ENCODE results near the gene NEUROD2.
A peak's percentile ranks its signal among the peaks of the same experiment; 100 is the strongest.

Gene NEUROD2

DNA sequence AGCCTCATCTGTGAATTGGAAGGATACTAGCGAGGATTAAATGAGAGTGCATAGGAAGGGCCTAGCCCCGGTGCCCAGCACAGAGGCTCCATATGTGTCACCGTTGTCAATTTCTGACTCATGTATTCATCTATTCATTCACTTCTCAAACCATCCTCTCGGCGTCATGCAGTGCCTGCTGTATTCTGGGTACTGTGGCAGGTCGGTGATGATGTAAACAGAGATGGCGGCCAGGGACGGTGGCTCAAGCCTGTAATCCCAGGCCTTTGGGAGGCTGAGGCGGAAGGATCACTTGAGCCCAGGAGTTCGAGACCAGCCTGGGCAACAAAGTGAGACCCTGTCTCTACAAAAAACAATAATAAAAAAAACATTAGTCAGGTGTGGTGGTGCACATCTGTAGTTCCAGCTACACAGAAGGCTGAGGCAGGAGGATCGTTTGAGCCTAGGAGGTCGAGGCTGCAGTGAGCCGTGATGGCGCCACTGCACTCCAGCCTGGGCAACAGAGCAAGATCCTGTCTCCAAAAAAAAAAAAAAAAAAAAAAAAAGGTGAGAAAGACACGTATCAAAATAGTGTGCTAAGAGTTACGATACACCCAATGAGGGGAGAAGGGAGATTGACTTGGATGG, 14.8 kb upstream of the NEUROD2 start:
- H3K4me2 ChIP-seq (ENCODE audit: low read length): peak overlapping the region; percentile 78
- no peaks in the 10 kb centered on the region for H3K9me3 ChIP-seq (ENCODE audit: control insufficient read depth, insufficient read depth, low read length)
- peaks cover 9% of the 10 kb centered on the region; the same call in 1 of the 2 replicates for H3F3A ChIP-seq (ENCODE audit: control insufficient read depth, insufficient read depth)
- H3K4me1 ChIP-seq (ENCODE audit: control insufficient read depth, low read length): peaks cover 34% of the 10 kb centered on the region
- H3K9me2 ChIP-seq (replicated peaks; ENCODE audit: control insufficient read depth, low read length): no peaks in the 10 kb centered on the region
- no peaks in the 10 kb centered on the region for H3K36me3 ChIP-seq (ENCODE audit: control insufficient read depth, low read length)
- H3K27ac ChIP-seq (ENCODE audit: low read depth, low read length): no peak overlapping the region; the same call in 1 of the 2 replicates
- no peaks in the 10 kb centered on the region for H3K79me2 ChIP-seq (ENCODE audit: control insufficient read depth, low read length)
- TF ChIP-seq, protein P1, sequence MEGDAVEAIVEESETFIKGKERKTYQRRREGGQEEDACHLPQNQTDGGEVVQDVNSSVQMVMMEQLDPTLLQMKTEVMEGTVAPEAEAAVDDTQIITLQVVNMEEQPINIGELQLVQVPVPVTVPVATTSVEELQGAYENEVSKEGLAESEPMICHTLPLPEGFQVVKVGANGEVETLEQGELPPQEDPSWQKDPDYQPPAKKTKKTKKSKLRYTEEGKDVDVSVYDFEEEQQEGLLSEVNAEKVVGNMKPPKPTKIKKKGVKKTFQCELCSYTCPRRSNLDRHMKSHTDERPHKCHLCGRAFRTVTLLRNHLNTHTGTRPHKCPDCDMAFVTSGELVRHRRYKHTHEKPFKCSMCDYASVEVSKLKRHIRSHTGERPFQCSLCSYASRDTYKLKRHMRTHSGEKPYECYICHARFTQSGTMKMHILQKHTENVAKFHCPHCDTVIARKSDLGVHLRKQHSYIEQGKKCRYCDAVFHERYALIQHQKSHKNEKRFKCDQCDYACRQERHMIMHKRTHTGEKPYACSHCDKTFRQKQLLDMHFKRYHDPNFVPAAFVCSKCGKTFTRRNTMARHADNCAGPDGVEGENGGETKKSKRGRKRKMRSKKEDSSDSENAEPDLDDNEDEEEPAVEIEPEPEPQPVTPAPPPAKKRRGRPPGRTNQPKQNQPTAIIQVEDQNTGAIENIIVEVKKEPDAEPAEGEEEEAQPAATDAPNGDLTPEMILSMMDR (IDR thresholded peaks at IDR 0.05; ENCODE audit: low read depth, low read length, poor library complexity, severe bottlenecking): no peak
- TF ChIP-seq EZH2phosphoT487 (IDR thresholded peaks at IDR 0.05; ENCODE audit: borderline replicate concordance, low read length): no peak
- peaks cover 21% of the 10 kb centered on the region for H3K27me3 ChIP-seq (ENCODE audit: control insufficient read depth, low read length)
- peak overlapping the region; percentile 57 for H3K4me3 ChIP-seq (ENCODE audit: low read length)
- no peaks in the 10 kb centered on the region for H4K20me1 ChIP-seq (ENCODE audit: control insufficient read depth, insufficient read depth, low read depth, low read length)

DNA sequence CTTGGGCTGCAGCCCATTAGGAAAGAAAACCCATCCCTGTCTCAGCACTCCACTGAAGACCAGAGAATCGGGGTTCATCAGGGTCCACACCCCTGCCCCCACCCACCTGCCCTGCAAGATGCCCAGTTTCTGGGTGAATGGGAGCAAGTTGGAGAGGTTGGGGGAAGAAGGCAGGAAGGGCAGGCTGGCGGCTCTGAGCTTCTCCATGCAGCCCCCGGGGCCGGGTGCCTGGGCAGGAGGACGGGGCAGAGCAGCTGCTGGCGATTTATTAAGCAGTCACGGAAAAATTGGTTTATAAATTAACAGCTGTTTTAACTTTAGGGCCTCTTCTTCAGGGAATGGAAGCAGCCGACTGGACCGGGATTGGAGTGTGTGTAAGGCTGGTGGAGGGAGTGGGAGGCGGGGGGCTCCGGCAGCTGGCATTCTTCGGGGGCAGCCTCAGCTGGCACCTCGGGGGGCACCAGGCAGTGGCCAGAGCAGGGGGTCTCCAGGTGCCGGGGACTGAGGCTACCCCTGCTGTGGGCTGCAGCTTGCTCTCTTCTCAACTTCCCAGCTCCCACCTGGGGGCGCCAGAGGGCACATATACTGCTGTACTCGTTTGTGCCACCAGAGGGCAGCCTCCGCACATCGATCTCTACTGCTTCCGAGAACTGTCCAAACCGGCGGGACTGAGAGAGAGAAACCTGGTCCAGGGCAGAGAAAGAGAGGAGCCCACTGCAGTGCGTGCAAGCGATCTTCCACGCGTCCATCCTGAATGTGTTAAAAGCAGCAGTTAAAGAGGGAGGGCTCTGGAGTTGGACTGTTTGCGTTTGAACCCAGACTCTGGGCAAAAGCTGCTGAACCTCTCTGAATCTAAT, 14.0 kb upstream of the NEUROD2 start:
- no peaks in the 10 kb centered on the region for H3K9me3 ChIP-seq (ENCODE audit: control insufficient read depth, insufficient read depth, low read length)
- peak overlapping the region; percentile 57 for H3K4me3 ChIP-seq (ENCODE audit: low read length)
- H3K27me3 ChIP-seq (ENCODE audit: control insufficient read depth, low read length): peaks cover 18% of the 10 kb centered on the region

DNA sequence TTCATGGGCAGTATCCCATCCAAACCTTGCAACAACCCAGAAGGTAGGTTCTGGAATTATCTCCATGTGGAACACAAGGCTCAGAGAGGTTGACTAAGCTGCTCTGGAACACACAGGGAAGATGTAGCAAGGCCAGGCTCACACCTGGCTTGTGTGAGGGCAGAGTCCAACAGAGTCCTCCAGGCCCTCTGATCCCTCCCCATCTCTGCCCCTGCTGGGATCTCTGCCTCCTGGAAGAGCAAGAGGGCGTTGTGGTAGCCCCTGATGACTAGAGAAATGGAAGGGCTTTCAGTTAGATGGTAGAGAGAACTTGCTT, 12.0 kb upstream of the NEUROD2 start:
- Histone ChIP-seq H3K4me2 (ENCODE audit: low read length) (no peak overlapping the region), H3F3A (ENCODE audit: control insufficient read depth, insufficient read depth) (peaks cover 15% of the 10 kb centered on the region), H4K20me1 (ENCODE audit: control insufficient read depth, insufficient read depth, low read depth, low read length) (no peaks in the 10 kb centered on the region), H3K79me2 (ENCODE audit: control insufficient read depth, low read length) (no peaks in the 10 kb centered on the region), H3K27me3 (ENCODE audit: control insufficient read depth, low read length) (0 out of 2 replicates have a peak, but pooled peaks cover 5% of the 10 kb centered on the region), H3K27ac (ENCODE audit: low read depth, low read length) (no peak overlapping the region), H3K4me1 (ENCODE audit: control insufficient read depth, low read length) (peaks cover 40% of the 10 kb centered on the region), H3K4me3 (ENCODE audit: low read length) (no peak overlapping the region), H3K36me3 (ENCODE audit: control insufficient read depth, low read length) (no peaks in the 10 kb centered on the region), H3K9me2 (replicated peaks; ENCODE audit: control insufficient read depth, low read length) (no peaks in the 10 kb centered on the region), H3K9me3 (ENCODE audit: control insufficient read depth, insufficient read depth, low read length) (no peaks in the 10 kb centered on the region)
- TF ChIP-seq, protein P1 (IDR thresholded peaks at IDR 0.05; ENCODE audit: low read depth, low read length, poor library complexity, severe bottlenecking): no peak
- TF ChIP-seq EZH2phosphoT487 (IDR thresholded peaks at IDR 0.05; ENCODE audit: borderline replicate concordance, low read length): no peak

More for the DNA sequence above, 14.0 kb upstream of the NEUROD2 start:
- Histone ChIP-seq H3K27ac (ENCODE audit: low read depth, low read length) (no peak overlapping the region; the same call in 1 of the 2 replicates), H3K4me1 (ENCODE audit: control insufficient read depth, low read length) (peaks cover 40% of the 10 kb centered on the region), H3K36me3 (ENCODE audit: control insufficient read depth, low read length) (no peaks in the 10 kb centered on the region), H4K20me1 (ENCODE audit: control insufficient read depth, insufficient read depth, low read depth, low read length) (no peaks in the 10 kb centered on the region), H3K79me2 (ENCODE audit: control insufficient read depth, low read length) (no peaks in the 10 kb centered on the region), H3F3A (ENCODE audit: control insufficient read depth, insufficient read depth) (peaks cover 11% of the 10 kb centered on the region), H3K4me2 (ENCODE audit: low read length) (peak overlapping the region; percentile 78), H3K9me2 (replicated peaks; ENCODE audit: control insufficient read depth, low read length) (no peaks in the 10 kb centered on the region)
- TF ChIP-seq EZH2phosphoT487 (IDR thresholded peaks at IDR 0.05; ENCODE audit: borderline replicate concordance, low read length): no peak; the same call in 1 of the 2 replicates
- TF ChIP-seq, protein P1 (IDR thresholded peaks at IDR 0.05; ENCODE audit: low read depth, low read length, poor library complexity, severe bottlenecking): peak; percentile 100

Data from DOHH2 (cell line).